DMS79 (cell line): ENCODE results near the gene GPR55.
"Not testable (repeated sequence)": the region's sequence is repeated elsewhere in the genome, so short reads cannot be mapped to it uniquely, and the experiment has no call there.

Source experiments
- DNase-seq: peaks from one replicate; lab custom pipeline; 2025; lab: John Stamatoyannopoulos, UW

Gene GPR55, protein sequence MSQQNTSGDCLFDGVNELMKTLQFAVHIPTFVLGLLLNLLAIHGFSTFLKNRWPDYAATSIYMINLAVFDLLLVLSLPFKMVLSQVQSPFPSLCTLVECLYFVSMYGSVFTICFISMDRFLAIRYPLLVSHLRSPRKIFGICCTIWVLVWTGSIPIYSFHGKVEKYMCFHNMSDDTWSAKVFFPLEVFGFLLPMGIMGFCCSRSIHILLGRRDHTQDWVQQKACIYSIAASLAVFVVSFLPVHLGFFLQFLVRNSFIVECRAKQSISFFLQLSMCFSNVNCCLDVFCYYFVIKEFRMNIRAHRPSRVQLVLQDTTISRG

DNA sequence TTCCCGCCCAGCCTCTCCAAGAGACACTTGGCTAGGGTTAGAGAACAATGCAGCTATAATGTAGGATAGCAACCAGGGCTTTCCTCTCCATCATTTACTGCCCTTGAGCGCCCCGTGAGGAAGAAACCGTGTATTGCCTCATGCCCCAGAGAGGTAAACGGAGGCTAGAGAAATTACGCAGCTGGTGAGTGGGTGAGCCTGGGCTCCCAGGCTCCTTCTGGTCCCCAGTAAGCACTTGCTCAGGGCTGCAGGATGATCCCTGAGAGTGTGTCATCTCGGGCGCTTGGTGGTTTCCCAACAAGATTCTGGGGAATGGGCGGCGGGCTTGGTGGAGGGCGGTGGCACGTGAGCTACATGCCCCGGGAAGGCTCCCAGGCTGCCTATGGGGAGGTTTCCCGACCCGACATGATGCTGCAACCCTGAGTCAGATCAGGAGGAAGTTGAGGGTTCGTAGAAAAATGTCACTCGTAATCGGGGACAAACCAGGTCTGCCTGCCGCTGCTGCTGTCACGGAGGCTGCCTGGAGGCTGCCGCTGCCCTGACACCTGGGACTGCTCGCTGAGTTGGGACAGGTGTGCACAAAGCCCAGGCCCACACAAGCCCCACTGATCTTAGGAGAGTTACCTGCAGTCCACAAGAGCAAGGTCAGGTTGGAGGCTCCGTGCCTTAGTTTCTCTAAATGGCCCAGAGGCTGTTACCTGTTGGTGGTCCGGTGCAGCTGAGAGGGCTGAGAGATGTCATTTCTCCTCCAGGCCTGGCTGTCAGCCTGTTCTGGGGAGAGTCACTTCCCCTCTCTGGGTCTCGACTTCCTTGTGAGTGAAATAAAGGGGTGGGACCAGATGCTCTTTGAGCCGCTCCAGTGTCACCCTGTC is at the start of gene GPR55:
TSS of gene GPR55 (minus strand) at position 773 of the 872 bp plus-strand sequence. CDS start 14,280 bp downstream, outside the sequence.
- no peak for DNase-seq

DNA sequence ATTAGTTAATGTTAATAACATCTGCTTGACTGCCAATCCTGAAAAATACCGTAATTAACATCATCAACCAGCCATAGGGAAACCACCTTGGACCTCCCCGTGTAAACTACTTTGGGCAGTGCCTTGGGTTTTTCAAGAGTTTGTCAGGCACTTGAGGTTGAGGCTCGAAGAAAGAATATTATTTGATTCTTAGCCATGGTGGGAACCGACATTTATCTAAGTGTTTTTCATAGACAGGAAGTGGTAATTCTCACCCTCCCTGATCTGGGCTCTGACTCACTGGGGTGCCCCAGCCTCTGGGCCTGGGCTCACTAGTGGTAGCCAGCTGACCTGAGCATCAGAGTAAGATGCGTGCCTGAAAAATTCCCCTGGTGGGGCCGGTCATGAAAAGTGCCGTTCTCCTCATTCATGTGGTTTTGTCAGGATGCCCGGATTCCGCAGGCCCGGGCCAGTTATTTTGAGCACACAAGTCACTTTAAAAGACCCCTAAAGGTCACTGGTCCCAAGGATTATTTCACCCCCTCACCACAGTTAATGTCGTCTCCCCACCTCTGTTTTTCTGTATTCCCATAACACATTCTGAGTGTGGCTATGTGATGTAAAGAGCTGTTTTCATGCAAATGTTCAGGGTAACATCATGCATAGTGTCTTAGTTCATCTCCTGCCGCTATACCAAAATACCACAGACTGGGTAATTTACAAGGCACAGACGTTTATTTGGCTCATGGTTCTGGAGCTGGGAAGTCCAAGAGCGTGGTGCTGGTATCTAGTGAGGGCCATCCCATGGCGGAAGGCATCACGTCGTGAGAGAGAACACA is 49.3 kb upstream of the GPR55 start:
- DNase-seq, result no peak

DNA sequence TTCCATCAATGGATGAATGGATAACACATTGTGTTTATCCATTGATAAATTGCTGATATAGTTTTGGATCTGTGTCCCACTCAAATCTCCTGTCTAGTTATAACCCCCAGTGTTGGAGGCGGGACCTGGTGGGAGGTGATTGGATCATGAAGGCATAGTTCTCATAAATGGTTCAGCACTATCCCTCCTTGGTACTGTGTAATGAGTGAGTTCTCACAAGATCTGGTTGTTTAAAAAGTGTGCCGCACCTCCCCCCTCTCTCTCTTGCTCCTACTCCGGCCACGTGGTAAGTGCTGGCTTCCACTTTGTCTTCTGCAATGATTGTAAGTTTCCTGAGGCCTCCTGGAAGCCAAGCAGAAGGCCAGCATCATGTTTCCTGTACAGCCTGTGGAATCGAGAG is 47.0 kb upstream of the GPR55 start:
- DNase-seq, result no peak

DNA sequence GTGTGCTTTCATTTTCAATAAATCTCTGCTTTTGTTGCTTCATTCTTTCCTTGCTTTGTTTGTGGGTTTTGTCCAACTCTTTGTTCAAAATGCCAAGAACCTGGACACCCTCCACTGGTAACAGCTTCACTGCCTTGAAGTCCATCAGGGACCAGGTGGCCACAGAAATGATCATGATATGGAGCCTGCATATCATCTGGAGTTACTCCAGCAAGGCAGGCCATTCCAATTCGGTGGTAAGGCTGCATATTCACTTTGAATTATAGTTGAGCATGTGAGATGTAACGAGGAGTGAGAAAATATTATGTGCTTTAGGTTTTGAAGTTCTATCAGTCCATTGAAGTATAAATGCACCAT is 44.6 kb upstream of the GPR55 start:
- no peak for DNase-seq

DNA sequence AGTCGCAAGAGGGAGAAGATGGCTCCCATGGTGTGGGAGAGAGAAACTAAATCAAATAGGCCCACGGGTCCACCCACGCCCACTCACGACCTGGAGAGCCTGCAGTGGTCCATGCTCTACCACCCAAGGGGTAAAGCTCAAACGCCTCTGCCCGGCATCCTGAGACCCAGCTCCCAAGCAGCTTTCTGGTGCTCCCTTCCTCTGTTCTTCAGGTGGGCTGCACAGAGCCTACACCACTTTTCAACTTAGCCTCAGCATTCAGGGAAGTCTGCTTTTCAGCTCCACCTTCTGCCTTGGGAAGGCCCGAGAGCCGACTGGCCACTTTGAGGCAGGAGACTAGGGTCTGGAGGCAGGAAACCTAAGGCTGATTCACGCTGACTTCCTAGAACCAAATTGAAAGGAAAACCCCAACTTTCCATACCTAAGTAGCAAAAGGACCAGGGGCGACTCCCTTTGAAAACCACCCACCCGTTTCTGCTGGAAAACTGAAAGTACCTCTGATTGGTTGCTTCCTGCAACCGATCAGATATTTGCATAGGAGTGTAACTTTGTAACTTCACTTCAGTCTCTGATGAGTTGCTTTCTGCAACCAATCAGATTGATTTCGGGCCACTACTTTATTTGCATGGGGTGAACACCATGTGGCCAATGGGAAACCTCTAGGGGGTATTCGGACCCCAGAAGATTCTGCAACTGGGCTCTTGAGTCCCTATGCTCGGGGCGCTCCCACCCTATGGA is 44.0 kb upstream of the GPR55 start:
- no peak for DNase-seq

DNA sequence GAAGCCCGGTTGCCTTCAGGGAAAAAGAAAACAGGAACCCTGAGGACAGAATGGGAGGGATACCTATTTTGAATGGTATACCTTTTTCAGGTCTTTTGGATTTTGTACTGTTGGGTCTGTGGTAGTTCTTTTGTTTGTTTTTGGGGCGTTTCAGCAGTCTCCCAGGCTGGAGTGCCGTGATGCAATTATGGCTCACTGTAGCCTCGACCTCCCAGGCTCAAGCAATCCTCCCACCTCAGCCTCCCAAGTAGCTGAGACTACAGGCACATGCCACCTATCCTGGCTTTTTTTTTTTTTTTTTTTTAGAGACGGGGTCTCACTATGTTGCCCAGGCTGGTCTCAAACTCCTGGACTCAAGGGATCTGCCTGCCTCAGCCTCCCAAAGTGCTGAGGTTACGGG is 43.3 kb upstream of the GPR55 start:
- DNase-seq, result not testable (repeated sequence)

DNA sequence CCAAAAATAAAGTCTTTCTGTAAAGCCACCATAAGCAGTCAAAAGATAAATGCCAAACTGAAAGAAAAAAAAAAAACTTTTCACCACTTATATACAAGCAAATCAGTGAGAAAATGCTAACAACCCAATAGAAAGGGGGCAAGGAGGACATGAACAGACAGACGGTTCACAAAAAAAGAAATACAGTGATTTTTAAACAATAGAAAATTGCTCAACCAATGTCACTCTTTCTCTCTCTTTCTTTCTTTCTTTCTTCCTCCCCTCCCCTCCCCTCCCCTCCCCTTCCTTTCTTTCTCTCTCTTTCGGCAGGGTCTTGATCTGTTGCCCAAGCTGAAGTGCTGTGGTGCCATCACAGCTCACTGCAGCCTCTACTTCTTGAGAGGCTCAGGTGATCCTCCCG is 42.1 kb upstream of the GPR55 start:
- no peak for DNase-seq

DNA sequence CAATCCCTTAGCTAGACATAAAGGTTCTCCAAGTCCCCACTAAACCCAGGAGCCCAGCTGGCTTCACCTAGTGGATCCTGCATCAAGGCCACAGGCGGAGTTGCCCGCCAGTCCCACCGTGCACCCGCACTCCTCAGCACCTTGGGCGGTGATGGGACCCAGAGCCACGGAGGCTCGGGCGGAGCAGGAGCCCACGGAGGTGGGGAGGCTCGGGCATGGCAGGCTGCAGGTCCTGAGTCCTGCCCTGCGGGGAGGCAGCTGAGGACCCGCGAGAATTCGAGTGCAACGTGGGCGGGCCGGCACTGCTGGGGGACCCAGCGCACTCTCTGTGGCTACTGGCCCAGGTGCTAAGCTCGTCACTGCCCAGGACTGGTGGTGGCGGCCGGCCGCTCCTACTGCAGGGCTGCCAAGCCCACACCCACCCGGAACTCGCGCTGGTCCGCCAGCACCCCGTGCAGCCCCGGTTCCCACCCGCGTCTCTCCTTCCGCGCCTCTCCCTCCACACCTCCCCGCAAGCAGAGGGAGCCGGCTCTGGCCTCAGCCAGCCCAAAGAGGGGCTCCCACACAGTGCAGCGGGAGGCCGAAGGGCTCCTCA is 39.2 kb upstream of the GPR55 start:
- DNase-seq, result no peak

DNA sequence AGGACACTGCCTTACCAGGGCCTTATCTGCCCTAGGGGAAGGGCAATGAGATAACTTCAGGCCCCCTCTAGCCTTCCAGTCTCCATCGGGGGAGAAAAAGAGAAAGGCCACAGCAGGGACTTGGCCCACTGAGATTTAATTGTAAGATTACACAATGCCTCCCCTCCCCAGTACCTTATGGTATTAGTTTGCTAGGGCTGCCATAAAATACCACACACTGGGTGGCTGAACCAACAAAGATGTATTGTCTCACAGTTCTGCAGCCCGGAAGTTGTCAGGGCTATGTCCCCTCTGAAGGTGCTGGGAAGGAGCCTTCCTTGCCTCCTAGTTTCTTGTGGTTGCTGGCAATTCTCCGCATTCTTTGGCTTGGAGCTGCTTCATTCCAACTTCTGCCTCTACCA is 36.0 kb upstream of the GPR55 start:
- no peak for DNase-seq

DNA sequence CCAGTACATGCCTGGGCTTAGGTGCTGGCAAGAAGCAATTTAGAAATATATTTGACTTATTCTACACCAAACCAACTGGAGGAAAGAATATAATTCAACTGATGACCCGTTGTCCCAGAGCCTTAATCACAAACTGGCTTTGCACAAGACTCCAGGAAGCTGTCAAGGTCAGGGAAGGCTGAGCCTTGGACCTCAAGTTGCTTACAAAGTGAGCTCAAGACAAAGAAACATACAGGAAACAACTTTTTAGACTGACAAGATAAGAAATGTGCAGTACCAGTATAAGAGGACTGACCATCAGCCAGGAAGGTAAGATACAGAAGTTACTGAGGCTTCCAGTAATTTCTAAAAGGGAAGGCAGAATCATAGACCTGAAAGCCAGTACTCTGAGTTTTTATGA is 35.0 kb upstream of the GPR55 start:
- no peak for DNase-seq

DNA sequence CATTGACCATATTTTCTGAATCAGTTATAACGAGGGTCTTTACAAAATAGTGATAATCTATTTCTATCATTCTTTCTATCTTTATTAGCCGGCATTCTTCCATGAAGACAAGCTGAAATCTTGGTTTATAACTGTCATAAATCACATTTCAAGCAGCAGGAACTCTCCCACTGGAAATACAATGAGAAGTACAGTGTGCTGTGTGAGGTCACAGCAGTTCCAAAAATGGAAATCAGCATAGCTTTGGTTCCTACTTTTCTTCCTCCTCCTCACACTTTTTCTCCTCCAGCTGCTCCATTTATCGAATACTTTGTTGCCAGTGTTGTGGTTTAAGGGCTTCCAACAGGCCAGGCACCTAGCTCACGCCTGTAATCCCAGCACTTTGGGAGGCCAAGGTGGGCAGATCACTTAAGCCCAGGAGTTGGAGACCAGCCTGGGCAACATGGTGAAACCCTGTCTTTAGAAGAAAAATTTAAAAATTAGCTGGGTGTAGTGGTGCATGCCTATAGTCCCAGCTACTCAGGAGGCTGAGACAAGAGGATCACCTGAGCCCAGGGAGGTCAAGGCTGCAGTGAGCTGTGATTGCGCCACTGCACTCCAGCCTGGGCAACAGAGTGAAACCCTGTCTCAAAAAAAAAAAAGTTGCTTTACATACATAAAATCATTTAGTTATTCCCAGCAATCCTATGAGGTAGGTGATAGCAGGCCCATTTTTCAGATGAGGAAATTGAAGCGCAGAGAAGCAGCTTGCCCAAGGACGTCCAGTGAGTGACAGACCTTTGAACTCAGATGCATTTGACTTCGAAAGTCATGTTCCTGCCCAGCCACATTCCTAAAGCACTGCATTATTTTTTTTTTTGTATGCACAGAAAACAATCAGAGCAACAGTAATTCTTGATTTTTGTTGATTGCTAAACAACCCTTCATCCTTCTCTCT is 34.0 kb upstream of the GPR55 start:
- DNase-seq, result no peak

DNA sequence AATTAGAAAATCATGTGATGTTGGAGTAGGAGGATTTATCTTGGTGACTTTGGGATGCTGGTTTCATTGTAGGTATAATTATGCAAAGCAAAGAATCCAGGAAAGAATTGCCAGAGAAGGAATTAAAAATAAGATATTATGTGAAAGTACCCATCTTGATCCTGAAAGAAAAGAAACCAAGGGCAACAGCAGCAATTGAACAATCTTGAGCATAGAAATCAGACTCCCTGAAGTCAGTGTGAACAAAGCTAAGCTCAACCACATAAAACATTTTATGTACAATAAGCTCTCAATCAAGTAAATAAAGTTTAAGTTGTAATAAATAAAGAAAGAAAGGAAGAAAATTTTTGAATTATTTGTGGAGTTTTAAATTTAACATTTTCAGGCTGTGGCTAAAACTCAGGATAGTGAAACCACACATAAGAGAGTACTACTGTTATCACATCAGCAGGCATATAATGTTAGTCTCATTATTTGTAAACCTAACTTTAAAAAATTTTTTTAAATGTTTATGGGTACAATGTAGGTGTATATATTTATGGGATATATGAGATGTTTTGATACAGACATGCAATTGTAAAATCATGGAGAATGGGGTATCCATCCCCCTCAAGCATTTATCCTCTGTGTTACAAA is 32.8 kb upstream of the GPR55 start:
- no peak for DNase-seq

DNA sequence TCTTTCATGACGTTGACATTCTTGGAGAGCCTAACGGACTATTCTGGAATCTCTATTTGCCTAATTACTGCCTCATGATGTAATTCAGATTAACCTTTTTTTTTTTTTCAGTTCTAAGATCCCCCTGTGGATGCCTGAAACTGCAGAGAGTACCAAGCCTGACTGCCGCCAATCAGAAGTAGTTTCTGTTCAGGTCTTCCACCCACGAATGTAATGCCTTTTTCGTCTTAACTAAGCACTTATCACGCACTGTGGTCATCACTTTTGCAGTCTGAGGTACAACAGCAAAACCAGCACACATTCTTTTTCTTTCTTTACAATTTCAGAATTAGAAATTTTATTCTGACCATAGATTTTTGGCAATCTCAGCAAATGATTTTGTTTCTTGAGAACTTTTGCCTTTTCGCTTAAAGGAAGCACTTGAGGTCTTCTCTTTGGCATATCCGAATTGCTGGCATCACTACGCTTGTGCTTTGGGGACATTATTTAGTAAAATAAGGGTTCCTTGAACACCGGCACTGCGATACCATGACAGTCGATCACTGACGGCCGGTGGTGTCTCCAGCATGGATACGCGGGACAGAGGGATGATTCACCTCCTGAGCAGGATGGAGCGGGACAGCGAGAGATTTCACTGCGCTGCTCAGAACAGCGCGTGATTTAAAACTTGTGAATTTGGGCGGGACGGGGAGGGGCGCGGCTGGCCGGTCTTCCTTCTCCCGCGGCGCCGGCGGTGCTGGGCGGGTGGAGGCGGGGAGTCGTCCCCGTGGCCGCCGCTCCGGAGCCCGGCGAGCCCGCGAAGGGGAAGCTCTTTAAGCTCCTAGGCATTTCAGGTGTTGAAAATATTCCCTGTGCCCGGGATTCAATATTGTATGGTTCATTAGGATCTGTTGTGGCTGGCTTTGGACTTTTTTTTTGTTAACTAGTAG is 32.0 kb upstream of the GPR55 start:
- DNase-seq, result no peak

DNA sequence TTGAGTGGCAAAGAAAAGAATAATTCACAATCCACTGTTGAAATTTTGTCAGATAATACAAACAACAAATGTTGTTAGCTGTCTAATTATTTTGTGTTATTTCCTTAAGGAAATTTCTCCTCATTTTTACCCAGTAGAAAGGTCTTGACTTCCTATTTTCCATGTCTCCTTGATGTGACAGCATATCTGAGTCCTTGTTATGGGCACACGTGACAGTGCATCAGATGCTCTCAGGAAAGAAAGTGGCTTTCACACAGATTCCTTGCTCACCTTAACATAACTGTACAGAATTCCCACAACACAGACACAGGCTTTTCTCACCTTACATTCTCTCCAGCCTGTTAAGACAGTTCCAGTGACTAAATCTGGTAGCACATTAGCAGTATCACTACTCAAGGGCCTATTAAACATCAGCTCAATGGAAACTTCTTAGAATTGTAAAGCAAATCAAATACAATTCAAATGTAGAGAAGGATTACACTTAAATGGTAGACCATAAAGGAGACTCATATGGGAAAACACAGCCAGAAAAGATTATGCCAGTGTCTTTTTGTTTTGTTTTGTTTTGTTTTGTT is 30.2 kb upstream of the GPR55 start:
- no peak for DNase-seq

DNA sequence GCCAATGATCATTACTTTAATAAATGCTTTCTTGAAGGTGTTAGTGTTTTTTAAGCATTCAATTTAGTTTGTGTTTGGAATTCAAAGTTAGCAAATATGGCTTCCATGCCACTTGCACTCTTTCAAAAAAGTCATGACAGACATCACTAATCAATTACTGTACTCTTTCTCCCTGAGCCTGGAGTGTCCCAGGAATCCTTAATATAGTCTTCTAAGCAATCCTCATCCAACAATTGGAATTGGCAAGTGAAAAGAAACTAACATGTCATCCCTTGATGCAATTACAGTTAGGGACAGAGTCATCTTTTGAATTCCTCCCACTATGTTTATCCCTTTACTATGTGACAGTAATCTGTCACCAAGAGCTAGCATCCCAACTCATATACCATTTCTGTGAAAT is 29.7 kb upstream of the GPR55 start:
- no peak for DNase-seq

DNA sequence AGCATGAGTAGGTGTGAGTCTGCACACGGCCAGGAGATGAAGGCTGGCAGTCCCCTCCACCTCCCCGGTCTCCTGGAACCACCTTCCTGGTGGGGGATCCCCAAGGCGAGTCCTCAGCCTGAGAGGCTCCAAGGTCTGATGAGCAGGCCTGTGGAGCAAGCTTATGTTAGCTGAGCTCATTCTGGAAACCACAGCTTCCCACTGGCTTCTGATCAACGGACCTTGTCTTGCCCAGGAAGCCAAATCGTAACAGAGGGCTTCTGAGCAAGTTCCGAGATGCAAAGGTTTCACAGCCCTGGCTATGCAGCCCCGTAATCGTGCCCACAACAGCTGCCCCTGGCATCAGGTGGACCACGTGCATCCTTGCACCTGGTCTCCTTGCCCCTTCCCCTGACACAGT is 28.8 kb upstream of the GPR55 start:
- DNase-seq, result no peak

DNA sequence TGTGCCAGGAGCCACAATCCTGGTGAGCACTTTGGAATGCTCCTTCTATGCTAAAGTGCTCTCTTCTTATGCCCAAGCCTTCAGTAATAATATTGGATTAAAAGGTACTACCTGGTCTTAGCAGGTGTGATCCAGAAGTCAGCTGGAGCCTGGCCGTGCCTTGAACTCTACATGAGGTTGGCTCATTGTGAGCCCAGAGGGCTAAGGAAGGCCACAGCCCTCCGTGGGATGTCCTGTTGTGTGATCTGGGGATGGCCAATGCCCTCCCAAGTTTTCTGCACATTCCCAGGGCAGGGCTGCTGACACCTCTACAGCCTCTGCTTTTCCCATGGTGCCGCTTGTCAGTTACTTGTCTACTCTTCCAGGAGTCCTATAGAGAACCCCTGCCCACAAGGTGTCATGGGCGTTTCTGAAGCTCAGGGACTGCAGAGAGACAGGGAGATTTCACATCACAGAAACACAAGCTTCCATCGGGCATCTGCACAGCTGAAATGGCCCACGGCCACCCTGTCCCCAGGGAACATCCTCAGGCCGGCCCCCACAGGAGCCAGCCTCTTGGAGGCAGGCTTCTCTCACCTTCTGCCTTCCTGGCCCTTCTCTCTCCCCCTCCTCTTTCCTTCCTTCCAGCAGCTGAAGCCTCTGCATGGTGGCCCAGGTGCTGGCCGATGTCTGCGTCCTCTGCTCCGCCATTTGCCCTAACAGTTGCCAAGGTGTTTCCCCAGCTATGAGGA is 27.3 kb upstream of the GPR55 start:
- DNase-seq, result no peak

DNA sequence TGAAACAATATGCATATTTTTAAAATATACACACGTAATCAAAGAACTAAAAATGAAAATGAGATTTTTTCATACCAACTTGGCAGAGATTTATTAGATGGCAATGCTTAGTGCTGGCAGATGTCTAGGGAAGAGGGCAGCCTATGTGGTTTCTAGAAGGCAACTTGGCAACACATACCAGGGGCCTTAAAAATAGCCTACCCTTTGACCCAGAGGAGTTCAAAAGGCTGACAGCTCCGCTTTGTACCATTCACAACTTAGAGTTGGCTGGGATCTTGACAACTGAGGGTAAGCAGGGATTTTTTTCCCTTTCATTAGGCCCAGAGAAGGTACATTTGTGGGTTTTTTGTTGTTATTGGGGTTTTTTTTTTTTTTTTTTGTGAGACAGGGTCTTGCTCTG is 26.4 kb upstream of the GPR55 start:
- no peak for DNase-seq
